Esophagus squamous epithelium (tissue), 5 donors: ENCODE data around the gene NLGN3. TPM values are rescaled to one million over a fixed set of nuclear protein-coding genes. Genes with fewer than 3 reads are reported as not detected.

Experiments
- DNase-seq: peaks from one replicate; lab custom pipeline; 2025; lab: John Stamatoyannopoulos, UW
- H3K27ac ChIP-seq, 4 donors: fragments of 200-600 bp; sonication (generic); one replicate each; pipeline ENCODE4 v1.5.1; 2016 to 2019; ENCODE audit warnings: mild to moderate bottlenecking in 1 of 4
- H3K27me3 ChIP-seq, 4 donors: fragments of 200-600 bp; sonication (generic); 1 replicate in 3 of 4; 2 replicates in 1 of 4; pipeline versions ENCODE4 v1.5.1 to v1.6.0; 2017 to 2021; ENCODE audit warnings: antibody characterized with exemption in 1 of 4
- H3K36me3 ChIP-seq, 3 donors: fragments of 200-600 bp; sonication (generic); one replicate each; pipeline ENCODE4 v1.5.1; 2016 to 2019
- H3K4me1 ChIP-seq, 3 donors: fragments of 200-600 bp; sonication (generic); one replicate each; pipeline ENCODE4 v1.5.1; 2017 to 2019
- H3K4me3 ChIP-seq, 4 donors: fragments of 200-600 bp; sonication (generic); 1 replicate in 3 of 4; 2 replicates in 1 of 4; pipeline ENCODE4 v1.5.1; 2016 to 2019; ENCODE audit warnings: mild to moderate bottlenecking in 2 of 4, moderate library complexity in 1 of 4
- H3K9me3 ChIP-seq, 3 donors: fragments of 200-600 bp; sonication (generic); one replicate each; pipeline ENCODE4 v1.5.1; 2016 to 2019
- POLR2A ChIP-seq, 4 donors: fragments of 450-650 bp; IDR thresholded peaks; one replicate each; pipeline ENCODE4 v1.6.1; 2017; ENCODE audit warnings: antibody characterized with exemption in 4 of 4, mild to moderate bottlenecking in 4 of 4, moderate library complexity in 3 of 4
- WGBS, 2 donors: methylation state at CpG; one replicate each; pipeline ENCODE4 v1.1.5; 2018; 5-methylcytosine and 5-hydroxymethylcytosine counted together
- intact Hi-C: fragments of 100-400 bp; cut with DNase I; formaldehyde crosslinking; loops from one replicate; pipeline ENCODE4 v1.15.0; 2022
- total RNA-seq, 4 donors: library from RNA; depleted of rRNA; stranded (reverse); fragments of >200 nt; gene quantifications; one replicate each; pipeline ENCODE4 v1.1.0, GENCODE V29; 2016
- TF ChIP-seq, protein P1 (sequence below), 6 experiments: fragments of 450-650 bp in 4 of 6; fragments of 200-600 bp in 2 of 6; sonication (generic) in 2 of 6; IDR thresholded peaks; one replicate each; pipeline ENCODE4 v1.5.1; 2016 to 2019; ENCODE audit warnings: antibody characterized with exemption in 6 of 6, mild to moderate bottlenecking in 4 of 6, moderate library complexity in 4 of 6
- donor health status: DM: yes; HTN: yes; CAD: no.

NLGN3 gene
- total RNA-seq, 4 donors from 2014 or later = 0.21 to 0.38 (median 0.23) TPM; not detected in 1

DNA sequence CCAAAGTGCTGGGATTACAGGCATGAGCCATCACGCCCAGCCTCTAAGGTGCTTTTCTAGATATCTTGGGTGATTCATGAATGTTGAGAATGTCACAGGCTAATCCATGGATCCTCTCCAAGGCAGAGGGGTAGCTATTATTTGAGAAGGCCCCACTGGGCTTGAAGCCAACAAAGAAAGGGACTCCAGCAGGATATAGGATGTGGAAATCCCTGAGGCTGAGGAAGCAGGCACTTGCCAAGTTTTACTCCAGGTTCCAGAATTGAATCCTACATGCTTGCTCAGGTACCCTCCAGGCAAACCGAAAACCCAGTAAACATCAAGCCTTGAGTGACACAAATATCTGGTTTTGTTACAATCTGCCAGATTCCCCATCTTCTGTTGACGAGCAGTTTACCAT lies 15.8 kb downstream of the NLGN3 start:
- Histone ChIP-seq H3K27ac (no peak overlapping the region), H3K4me3 (no peak overlapping the region), H3K4me1 (no peaks in the 10 kb centered on the region), H3K9me3 (no peaks in the 10 kb centered on the region), H3K27me3 (no peaks in the 10 kb centered on the region), H3K36me3 (no peaks in the 10 kb centered on the region)
- WGBS, 2 donors = 20 to 65% methylated on average over 1 to 3 of the region's 3 CpGs
- TF ChIP-seq, protein P1, sequence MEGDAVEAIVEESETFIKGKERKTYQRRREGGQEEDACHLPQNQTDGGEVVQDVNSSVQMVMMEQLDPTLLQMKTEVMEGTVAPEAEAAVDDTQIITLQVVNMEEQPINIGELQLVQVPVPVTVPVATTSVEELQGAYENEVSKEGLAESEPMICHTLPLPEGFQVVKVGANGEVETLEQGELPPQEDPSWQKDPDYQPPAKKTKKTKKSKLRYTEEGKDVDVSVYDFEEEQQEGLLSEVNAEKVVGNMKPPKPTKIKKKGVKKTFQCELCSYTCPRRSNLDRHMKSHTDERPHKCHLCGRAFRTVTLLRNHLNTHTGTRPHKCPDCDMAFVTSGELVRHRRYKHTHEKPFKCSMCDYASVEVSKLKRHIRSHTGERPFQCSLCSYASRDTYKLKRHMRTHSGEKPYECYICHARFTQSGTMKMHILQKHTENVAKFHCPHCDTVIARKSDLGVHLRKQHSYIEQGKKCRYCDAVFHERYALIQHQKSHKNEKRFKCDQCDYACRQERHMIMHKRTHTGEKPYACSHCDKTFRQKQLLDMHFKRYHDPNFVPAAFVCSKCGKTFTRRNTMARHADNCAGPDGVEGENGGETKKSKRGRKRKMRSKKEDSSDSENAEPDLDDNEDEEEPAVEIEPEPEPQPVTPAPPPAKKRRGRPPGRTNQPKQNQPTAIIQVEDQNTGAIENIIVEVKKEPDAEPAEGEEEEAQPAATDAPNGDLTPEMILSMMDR (IDR thresholded peaks at IDR 0.05) = no peak
- no peak for TF ChIP-seq POLR2A (IDR thresholded peaks at IDR 0.05)
- intact Hi-C loops = loop anchor here (10.0 kb wide), 1 partner anchor 176 kb away; no protein-coding TSS in a partner anchor
- no peak for DNase-seq

DNA sequence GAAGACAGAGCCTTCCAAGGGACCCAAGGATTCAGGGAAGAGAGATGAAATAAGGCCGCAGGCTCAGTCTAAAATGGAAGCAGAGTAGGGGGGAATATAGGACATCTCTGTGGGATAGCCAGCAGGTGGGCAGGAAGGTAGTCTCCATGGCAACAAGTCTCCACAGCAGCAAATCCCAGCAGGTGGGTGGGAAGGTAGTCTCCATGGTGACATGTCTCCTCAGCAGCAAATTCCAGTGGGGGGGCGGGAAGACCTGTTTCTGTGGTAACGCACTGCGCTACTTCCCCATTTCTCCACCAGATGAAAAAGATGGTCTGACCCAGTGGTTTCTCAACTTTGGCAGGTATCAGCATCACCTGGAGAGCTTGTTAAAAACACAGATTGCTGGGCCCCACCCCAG lies 18.3 kb downstream of the NLGN3 start:
- Histone ChIP-seq H3K9me3 (no peaks in the 10 kb centered on the region), H3K4me1 (no peaks in the 10 kb centered on the region), H3K27ac (no peak overlapping the region), H3K4me3 (no peak overlapping the region), H3K36me3 (no peaks in the 10 kb centered on the region), H3K27me3 (no peaks in the 10 kb centered on the region)
- WGBS, 2 donors = 89% methylated on average over 3 of the region's 4 CpGs; no CpG with 5 or more reads in 1 of the 2 donors
- no peak for DNase-seq
- intact Hi-C loops = loop anchor here (10.0 kb wide), 1 partner anchor 178 kb away; no protein-coding TSS in a partner anchor
- TF ChIP-seq, protein P1 (IDR thresholded peaks at IDR 0.05) = no peak
- no peak for TF ChIP-seq POLR2A (IDR thresholded peaks at IDR 0.05)

DNA sequence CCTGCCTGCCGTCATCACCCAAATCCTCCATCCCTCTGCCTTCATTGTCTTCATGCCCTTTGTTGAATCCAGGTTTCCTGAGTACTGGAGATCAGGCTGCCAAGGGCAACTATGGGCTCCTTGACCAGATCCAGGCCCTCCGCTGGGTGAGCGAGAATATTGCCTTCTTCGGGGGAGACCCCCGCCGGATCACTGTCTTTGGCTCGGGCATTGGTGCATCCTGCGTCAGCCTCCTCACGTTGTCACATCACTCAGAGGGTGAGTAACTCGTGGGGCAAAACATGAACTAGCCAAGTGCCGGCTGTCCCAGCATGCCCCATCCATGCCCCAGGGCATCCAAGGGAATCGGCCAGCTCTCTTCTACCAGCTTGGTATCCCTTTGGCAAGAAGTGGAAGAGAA lies 19.4 kb downstream of the NLGN3 start:
- Histone ChIP-seq H3K4me3 (no peak overlapping the region), H3K27ac (no peak overlapping the region), H3K9me3 (no peaks in the 10 kb centered on the region), H3K27me3 (no peaks in the 10 kb centered on the region), H3K36me3 (no peaks in the 10 kb centered on the region), H3K4me1 (no peaks in the 10 kb centered on the region)
- DNase-seq = no peak
- intact Hi-C loops = loop anchor here (10.0 kb wide), 1 partner anchor 179 kb away; no protein-coding TSS in a partner anchor
- WGBS, 2 donors = 63% methylated on average over 6 of the region's 12 CpGs; no CpG with 5 or more reads in 1 of the 2 donors
- TF ChIP-seq POLR2A (IDR thresholded peaks at IDR 0.05) = no peak
- TF ChIP-seq, protein P1 (IDR thresholded peaks at IDR 0.05) = no peak

DNA sequence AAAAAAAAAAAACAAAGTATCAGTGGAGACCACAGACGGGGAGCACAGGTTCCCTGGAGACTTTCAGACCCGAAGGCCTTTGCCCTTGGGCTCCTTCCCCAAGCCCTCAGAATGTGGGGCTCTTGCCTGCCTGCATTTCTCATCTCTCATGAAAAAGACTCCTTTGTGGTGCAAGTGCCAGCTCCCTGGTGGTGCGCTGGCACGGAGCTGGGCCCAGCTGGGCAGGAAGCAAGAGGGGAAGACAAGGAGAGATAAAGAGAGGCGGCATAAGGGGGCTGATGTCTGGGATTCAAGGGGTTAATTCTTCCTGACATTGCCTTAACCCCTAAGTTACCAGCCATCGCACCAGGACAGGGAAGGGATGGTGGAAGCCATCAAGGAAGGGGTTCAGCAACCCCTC lies 21.8 kb downstream of the NLGN3 start:
- DNase-seq = no peak
- 70 to 100% methylated on average over 3 to 6 of the region's 6 CpGs for WGBS, 2 donors
- no peaks in the 10 kb centered on the region for H3K27me3 ChIP-seq
- H3K27ac ChIP-seq = no peak overlapping the region
- no peaks in the 10 kb centered on the region for H3K4me1 ChIP-seq
- no peak for TF ChIP-seq POLR2A (IDR thresholded peaks at IDR 0.05)
- TF ChIP-seq, protein P1 (IDR thresholded peaks at IDR 0.05) = no peak
- H3K36me3 ChIP-seq = no peaks in the 10 kb centered on the region
- intact Hi-C loops = loop anchor here (10.0 kb wide), 1 partner anchor 182 kb away; no protein-coding TSS in a partner anchor
- H3K4me3 ChIP-seq = no peak overlapping the region
- no peaks in the 10 kb centered on the region for H3K9me3 ChIP-seq

DNA sequence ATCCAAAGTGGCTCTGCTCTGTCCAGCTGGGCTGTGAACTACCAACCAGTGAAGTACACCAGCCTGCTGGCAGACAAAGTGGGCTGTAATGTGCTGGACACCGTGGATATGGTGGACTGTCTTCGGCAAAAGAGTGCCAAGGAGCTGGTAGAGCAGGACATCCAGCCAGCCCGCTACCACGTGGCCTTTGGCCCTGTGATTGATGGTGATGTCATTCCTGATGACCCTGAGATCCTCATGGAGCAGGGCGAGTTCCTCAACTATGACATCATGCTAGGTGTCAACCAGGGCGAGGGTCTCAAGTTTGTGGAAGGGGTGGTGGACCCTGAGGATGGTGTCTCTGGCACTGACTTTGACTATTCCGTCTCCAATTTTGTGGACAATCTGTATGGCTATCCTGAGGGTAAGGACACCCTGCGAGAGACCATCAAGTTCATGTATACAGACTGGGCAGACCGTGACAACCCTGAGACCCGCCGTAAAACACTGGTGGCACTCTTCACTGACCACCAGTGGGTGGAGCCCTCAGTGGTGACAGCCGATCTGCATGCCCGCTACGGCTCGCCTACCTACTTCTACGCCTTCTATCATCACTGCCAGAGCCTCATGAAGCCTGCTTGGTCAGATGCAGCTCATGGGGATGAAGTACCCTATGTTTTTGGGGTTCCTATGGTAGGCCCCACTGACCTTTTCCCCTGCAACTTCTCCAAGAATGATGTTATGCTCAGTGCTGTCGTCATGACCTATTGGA lies 22.6 kb downstream of the NLGN3 start:
- no peaks in the 10 kb centered on the region for H3K4me1 ChIP-seq
- H3K27me3 ChIP-seq = no peaks in the 10 kb centered on the region
- no peaks in the 10 kb centered on the region for H3K9me3 ChIP-seq
- TF ChIP-seq POLR2A (IDR thresholded peaks at IDR 0.05) = no peak
- TF ChIP-seq, protein P1 (IDR thresholded peaks at IDR 0.05) = no peak
- WGBS, 2 donors = 87 to 100% methylated on average over 1 to 11 of the region's 17 CpGs
- H3K27ac ChIP-seq = no peak overlapping the region
- no peak overlapping the region for H3K4me3 ChIP-seq
- DNase-seq = no peak
- intact Hi-C loops = loop anchor here (10.0 kb wide), 1 partner anchor 182 kb away; no protein-coding TSS in a partner anchor
- H3K36me3 ChIP-seq = no peaks in the 10 kb centered on the region
